Measurements from ENCODE around the gene CEACAM7. TPM values are rescaled to one million over a fixed set of nuclear protein-coding genes. Genes with fewer than 3 reads are reported as not detected.
A peak's percentile ranks its signal among the peaks of the same experiment; 100 is the strongest.
"Not testable (repeated sequence)": the region's sequence is repeated elsewhere in the genome, so short reads cannot be mapped to it uniquely, and the experiment has no call there.

The CEACAM7 gene
- polyA plus RNA-seq, 4 donors, result 0.15 to 0.33 TPM; not detected in 2

DNA sequence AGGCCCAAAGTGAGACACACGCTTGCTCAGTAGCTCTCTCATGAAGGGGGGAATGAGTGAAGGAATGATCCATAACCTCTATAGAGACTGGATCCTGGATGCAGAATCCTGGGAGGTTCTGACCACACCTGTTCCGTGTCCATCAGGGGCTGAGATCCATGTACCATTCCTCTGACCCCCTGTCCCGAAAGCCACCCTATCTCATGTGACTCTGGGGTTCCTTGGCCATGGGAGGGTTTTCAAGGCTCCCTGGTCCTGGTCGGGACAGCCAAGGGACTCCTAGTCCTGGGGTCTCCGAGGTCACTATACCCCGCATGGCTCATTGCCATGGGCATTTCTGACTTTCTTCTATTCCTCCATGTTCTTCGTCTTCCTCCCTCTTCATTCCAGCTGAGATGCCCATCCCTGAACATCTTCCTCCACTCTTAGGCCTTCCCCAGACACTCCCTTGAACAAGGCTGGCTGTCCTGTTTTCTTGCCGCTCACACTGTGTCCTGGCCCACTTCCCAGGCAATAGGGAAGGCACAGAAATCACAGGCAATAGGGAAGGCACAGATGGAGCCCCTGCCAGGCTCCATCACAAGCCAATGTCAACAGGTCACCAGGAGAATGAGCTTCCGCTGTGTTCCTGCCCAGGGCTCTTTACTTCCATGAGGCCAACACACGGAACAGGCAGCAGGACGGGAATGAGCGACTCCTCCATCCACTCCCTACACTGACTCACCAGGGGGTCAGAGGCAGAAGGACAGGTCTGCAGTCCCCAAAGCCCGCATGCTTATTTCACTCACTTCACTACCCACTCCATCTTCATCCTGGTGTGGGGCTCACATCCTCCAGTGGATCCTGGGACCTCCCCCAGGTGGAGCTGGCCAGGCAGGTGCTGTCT lies 23.5 kb upstream of the CEACAM7 start:
- FAIRE-seq, result no peak
- DNase-seq, result no peak
- 84 to 91% (median 87%) methylated on average over 13 of the region's 13 CpGs for WGBS, 3 donors
- no peak overlapping the region for H3K27ac ChIP-seq (ENCODE audit: low read depth in 1 of 3, low read length in 2 of 3)
- H3K9me3 ChIP-seq (ENCODE audit: control insufficient read depth in 2 of 2, insufficient read depth in 1 of 2, low read depth in 1 of 2, low read length in 1 of 2), result no peaks in the 10 kb centered on the region
- H3K27me3 ChIP-seq (ENCODE audit: control insufficient read depth in 3 of 3, insufficient read depth in 3 of 3, low read length in 3 of 3), result peaks cover 0 to 4% (median 3%) of the 10 kb centered on the region in 3 donors
- H3K4me3 ChIP-seq (ENCODE audit: low read depth in 1 of 3, low read length in 3 of 3), result peak overlapping the region in 1 of 3 donors; percentile 35
- peaks cover 0 to 2% (median 0%) of the 10 kb centered on the region in 3 donors for H3K36me3 ChIP-seq (ENCODE audit: control insufficient read depth in 3 of 3, insufficient read depth in 2 of 3, low read depth in 1 of 3, low read length in 3 of 3)
- no peaks in the 10 kb centered on the region for H3K4me1 ChIP-seq (ENCODE audit: control insufficient read depth in 3 of 3, insufficient read depth in 2 of 3, low read depth in 1 of 3, low read length in 2 of 3)

DNA sequence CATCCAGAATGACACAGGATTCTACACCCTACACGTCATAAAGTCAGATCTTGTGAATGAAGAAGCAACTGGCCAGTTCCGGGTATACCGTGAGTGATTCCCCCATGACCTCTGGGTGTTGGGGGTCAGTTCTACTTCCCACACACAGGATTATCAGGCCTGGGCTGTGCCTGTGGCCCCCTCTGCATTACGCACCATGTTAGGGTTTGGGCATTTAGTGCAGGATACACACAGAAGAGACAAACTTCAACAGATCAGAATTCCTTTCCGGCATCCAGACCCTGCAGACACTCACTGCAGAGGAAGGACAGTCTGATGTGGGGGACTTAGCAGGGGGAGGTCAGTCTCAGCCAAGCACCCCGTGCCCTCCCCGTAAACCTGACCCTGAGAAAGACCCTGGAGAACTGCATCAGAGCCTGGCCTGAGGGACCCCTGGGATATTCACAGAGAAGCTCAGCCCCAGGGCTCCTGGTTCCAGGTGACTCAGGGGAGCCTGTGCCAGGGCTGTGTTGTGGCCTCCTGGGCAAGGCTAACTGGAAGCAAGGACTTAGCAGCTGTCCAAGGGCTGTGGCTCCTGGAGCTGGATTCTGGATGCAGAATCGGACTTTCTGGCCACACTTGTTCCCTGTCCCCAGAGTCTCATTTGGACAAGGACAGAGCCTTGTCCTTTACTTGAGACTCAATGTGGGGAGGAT lies 22.0 kb upstream of the CEACAM7 start:
- no peaks in the 10 kb centered on the region for H3K4me1 ChIP-seq (ENCODE audit: control insufficient read depth in 3 of 3, insufficient read depth in 2 of 3, low read depth in 1 of 3, low read length in 2 of 3)
- H3K27me3 ChIP-seq (ENCODE audit: control insufficient read depth in 3 of 3, insufficient read depth in 3 of 3, low read length in 3 of 3), result peaks cover 0 to 5% (median 0%) of the 10 kb centered on the region in 3 donors
- H3K27ac ChIP-seq (ENCODE audit: low read depth in 1 of 3, low read length in 2 of 3), result no peak overlapping the region
- DNase-seq (no peak), FAIRE-seq (no peak)
- H3K36me3 ChIP-seq (ENCODE audit: control insufficient read depth in 3 of 3, insufficient read depth in 2 of 3, low read depth in 1 of 3, low read length in 3 of 3), result peaks cover 0 to 2% (median 0%) of the 10 kb centered on the region in 3 donors
- H3K9me3 ChIP-seq (ENCODE audit: control insufficient read depth in 2 of 2, insufficient read depth in 1 of 2, low read depth in 1 of 2, low read length in 1 of 2), result no peaks in the 10 kb centered on the region
- 84 to 93% (median 85%) methylated on average over 8 of the region's 8 CpGs for WGBS, 3 donors
- peak overlapping the region in 2 of 3 donors; percentile 2 to 66 for H3K4me3 ChIP-seq (ENCODE audit: low read depth in 1 of 3, low read length in 3 of 3)

DNA sequence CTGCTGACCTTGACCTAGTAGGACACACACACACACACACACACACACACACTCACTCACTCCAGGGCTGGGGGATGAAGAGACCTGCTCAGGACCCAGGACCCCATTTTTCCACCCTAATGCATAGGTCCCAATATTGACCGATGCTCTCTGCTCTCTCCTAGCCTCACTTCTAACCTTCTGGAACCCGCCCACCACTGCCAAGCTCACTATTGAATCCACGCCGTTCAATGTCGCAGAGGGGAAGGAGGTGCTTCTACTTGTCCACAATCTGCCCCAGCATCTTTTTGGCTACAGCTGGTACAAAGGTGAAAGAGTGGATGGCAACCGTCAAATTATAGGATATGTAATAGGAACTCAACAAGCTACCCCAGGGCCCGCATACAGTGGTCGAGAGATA lies 21.4 kb upstream of the CEACAM7 start:
- H3K9me3 ChIP-seq (ENCODE audit: control insufficient read depth in 2 of 2, insufficient read depth in 1 of 2, low read depth in 1 of 2, low read length in 1 of 2); H3K27ac ChIP-seq (ENCODE audit: low read depth in 1 of 3, low read length in 2 of 3); H3K36me3 ChIP-seq (ENCODE audit: control insufficient read depth in 3 of 3, insufficient read depth in 2 of 3, low read depth in 1 of 3, low read length in 3 of 3); H3K27me3 ChIP-seq (ENCODE audit: control insufficient read depth in 3 of 3, insufficient read depth in 3 of 3, low read length in 3 of 3); H3K4me1 ChIP-seq (ENCODE audit: control insufficient read depth in 3 of 3, insufficient read depth in 2 of 3, low read depth in 1 of 3, low read length in 2 of 3); DNase-seq; FAIRE-seq: not testable (repeated sequence)
- H3K4me3 ChIP-seq (ENCODE audit: low read depth in 1 of 3, low read length in 3 of 3), result peak overlapping the region in 2 of 3 donors; percentile 2 to 66
- WGBS, 3 donors, result 87 to 91% (median 91%) methylated on average over 8 of the region's 8 CpGs

DNA sequence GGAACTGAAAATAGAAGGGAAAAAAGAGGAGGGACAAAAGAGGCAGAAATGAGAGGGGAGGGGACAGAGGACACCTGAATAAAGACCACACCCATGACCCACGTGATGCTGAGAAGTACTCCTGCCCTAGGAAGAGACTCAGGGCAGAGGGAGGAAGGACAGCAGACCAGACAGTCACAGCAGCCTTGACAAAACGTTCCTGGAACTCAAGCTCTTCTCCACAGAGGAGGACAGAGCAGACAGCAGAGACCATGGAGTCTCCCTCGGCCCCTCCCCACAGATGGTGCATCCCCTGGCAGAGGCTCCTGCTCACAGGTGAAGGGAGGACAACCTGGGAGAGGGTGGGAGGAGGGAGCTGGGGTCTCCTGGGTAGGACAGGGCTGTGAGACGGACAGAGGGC lies 20.4 kb upstream of the CEACAM7 start, which contains the start of gene CEACAM5:
Gene CEACAM5 (plus strand): TSS at position 146 of the 400 bp plus-strand sequence. CDS start 106 bp downstream, at position 252.
- FAIRE-seq (no peak), DNase-seq (peak; percentile 38 to 50)
- no peaks in the 10 kb centered on the region for H3K9me3 ChIP-seq (ENCODE audit: control insufficient read depth in 2 of 2, insufficient read depth in 1 of 2, low read depth in 1 of 2, low read length in 1 of 2)
- peaks cover 0 to 6% (median 2%) of the 10 kb centered on the region in 3 donors for H3K27me3 ChIP-seq (ENCODE audit: control insufficient read depth in 3 of 3, insufficient read depth in 3 of 3, low read length in 3 of 3)
- H3K4me1 ChIP-seq (ENCODE audit: control insufficient read depth in 3 of 3, insufficient read depth in 2 of 3, low read depth in 1 of 3, low read length in 2 of 3), result no peaks in the 10 kb centered on the region
- H3K4me3 ChIP-seq (ENCODE audit: low read depth in 1 of 3, low read length in 3 of 3), result peak within 1 kb of the TSS in 2 of 3 donors; percentile 5 to 45
- peaks cover 0 to 2% (median 0%) of the 10 kb centered on the region in 3 donors for H3K36me3 ChIP-seq (ENCODE audit: control insufficient read depth in 3 of 3, insufficient read depth in 2 of 3, low read depth in 1 of 3, low read length in 3 of 3)
- H3K27ac ChIP-seq (ENCODE audit: low read depth in 1 of 3, low read length in 2 of 3), result no peak within 1 kb of the TSS
- WGBS, 3 donors, result 41 to 49% (median 47%) methylated on average over 4 of the region's 4 CpGs

DNA sequence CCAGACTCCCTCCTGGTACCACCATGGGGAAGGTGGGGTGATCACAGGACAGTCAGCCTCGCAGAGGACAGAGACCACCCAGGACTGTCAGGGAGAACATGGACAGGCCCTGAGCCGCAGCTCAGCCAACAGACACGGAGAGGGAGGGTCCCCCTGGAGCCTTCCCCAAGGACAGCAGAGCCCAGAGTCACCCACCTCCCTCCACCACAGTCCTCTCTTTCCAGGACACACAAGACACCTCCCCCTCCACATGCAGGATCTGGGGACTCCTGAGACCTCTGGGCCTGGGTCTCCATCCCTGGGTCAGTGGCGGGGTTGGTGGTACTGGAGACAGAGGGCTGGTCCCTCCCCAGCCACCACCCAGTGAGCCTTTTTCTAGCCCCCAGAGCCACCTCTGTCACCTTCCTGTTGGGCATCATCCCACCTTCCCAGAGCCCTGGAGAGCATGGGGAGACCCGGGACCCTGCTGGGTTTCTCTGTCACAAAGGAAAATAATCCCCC lies 19.9 kb upstream of the CEACAM7 start:
- no peak for FAIRE-seq
- 80 to 86% (median 81%) methylated on average over 4 to 5 of the region's 5 CpGs for WGBS, 3 donors
- DNase-seq, result no peak
- Histone ChIP-seq H3K9me3 (ENCODE audit: control insufficient read depth in 2 of 2, insufficient read depth in 1 of 2, low read depth in 1 of 2, low read length in 1 of 2) (no peaks in the 10 kb centered on the region), H3K4me1 (ENCODE audit: control insufficient read depth in 3 of 3, insufficient read depth in 2 of 3, low read depth in 1 of 3, low read length in 2 of 3) (no peaks in the 10 kb centered on the region), H3K27ac (ENCODE audit: low read depth in 1 of 3, low read length in 2 of 3) (no peak overlapping the region), H3K36me3 (ENCODE audit: control insufficient read depth in 3 of 3, insufficient read depth in 2 of 3, low read depth in 1 of 3, low read length in 3 of 3) (peaks cover 0 to 2% (median 0%) of the 10 kb centered on the region in 3 donors), H3K4me3 (ENCODE audit: low read depth in 1 of 3, low read length in 3 of 3) (no peak overlapping the region), H3K27me3 (ENCODE audit: control insufficient read depth in 3 of 3, insufficient read depth in 3 of 3, low read length in 3 of 3) (peaks cover 0 to 6% (median 3%) of the 10 kb centered on the region in 3 donors)

DNA sequence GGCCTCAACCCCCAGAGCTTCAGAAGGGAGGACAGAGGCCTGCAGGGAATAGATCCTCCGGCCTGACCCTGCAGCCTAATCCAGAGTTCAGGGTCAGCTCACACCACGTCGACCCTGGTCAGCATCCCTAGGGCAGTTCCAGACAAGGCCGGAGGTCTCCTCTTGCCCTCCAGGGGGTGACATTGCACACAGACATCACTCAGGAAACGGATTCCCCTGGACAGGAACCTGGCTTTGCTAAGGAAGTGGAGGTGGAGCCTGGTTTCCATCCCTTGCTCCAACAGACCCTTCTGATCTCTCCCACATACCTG lies 19.4 kb upstream of the CEACAM7 start:
- H3K36me3 ChIP-seq (ENCODE audit: control insufficient read depth in 3 of 3, insufficient read depth in 2 of 3, low read depth in 1 of 3, low read length in 3 of 3), result peaks cover 0 to 2% (median 0%) of the 10 kb centered on the region in 3 donors
- FAIRE-seq (no peak), DNase-seq (peak in 1 of 2 donors; percentile 15)
- H3K4me1 ChIP-seq (ENCODE audit: control insufficient read depth in 3 of 3, insufficient read depth in 2 of 3, low read depth in 1 of 3, low read length in 2 of 3), result no peaks in the 10 kb centered on the region
- no peaks in the 10 kb centered on the region for H3K9me3 ChIP-seq (ENCODE audit: control insufficient read depth in 2 of 2, insufficient read depth in 1 of 2, low read depth in 1 of 2, low read length in 1 of 2)
- 53 to 67% (median 66%) methylated on average over 4 to 5 of the region's 5 CpGs for WGBS, 3 donors
- H3K27ac ChIP-seq (ENCODE audit: low read depth in 1 of 3, low read length in 2 of 3), result peak overlapping the region in 1 of 3 donors; percentile 33
- H3K4me3 ChIP-seq (ENCODE audit: low read depth in 1 of 3, low read length in 3 of 3), result no peak overlapping the region
- peaks cover 0 to 6% (median 6%) of the 10 kb centered on the region in 3 donors for H3K27me3 ChIP-seq (ENCODE audit: control insufficient read depth in 3 of 3, insufficient read depth in 3 of 3, low read length in 3 of 3)

DNA sequence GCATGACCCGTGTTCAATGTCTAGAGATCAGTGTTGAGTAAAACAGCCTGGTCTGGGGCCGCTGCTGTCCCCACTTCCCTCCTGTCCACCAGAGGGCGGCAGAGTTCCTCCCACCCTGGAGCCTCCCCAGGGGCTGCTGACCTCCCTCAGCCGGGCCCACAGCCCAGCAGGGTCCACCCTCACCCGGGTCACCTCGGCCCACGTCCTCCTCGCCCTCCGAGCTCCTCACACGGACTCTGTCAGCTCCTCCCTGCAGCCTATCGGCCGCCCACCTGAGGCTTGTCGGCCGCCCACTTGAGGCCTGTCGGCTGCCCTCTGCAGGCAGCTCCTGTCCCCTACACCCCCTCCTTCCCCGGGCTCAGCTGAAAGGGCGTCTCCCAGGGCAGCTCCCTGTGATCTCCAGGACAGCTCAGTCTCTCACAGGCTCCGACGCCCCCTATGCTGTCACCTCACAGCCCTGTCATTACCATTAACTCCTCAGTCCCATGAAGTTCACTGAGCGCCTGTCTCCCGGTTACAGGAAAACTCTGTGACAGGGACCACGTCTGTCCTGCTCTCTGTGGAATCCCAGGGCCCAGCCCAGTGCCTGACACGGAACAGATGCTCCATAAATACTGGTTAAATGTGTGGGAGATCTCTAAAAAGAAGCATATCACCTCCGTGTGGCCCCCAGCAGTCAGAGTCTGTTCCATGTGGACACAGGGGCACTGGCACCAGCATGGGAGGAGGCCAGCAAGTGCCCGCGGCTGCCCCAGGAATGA lies 18.9 kb upstream of the CEACAM7 start:
- DNase-seq (peak; percentile 81 to 92), FAIRE-seq (no peak)
- peak overlapping the region in 2 of 3 donors; percentile 29 to 30 for H3K4me3 ChIP-seq (ENCODE audit: low read depth in 1 of 3, low read length in 3 of 3)
- H3K9me3 ChIP-seq (ENCODE audit: control insufficient read depth in 2 of 2, insufficient read depth in 1 of 2, low read depth in 1 of 2, low read length in 1 of 2), result no peaks in the 10 kb centered on the region
- peaks cover 0 to 6% (median 6%) of the 10 kb centered on the region in 3 donors for H3K27me3 ChIP-seq (ENCODE audit: control insufficient read depth in 3 of 3, insufficient read depth in 3 of 3, low read length in 3 of 3)
- no peaks in the 10 kb centered on the region for H3K4me1 ChIP-seq (ENCODE audit: control insufficient read depth in 3 of 3, insufficient read depth in 2 of 3, low read depth in 1 of 3, low read length in 2 of 3)
- peak overlapping the region in 1 of 3 donors; percentile 38 for H3K27ac ChIP-seq (ENCODE audit: low read depth in 1 of 3, low read length in 2 of 3)
- 14 to 15% (median 15%) methylated on average over 24 to 26 of the region's 26 CpGs for WGBS, 3 donors
- peaks cover 0 to 2% (median 0%) of the 10 kb centered on the region in 3 donors for H3K36me3 ChIP-seq (ENCODE audit: control insufficient read depth in 3 of 3, insufficient read depth in 2 of 3, low read depth in 1 of 3, low read length in 3 of 3)

All from small intestine (tissue), 7 donors.